Measurements from ENCODE around the gene ADCY10. TPM values are rescaled to one million over a fixed set of nuclear protein-coding genes. Genes with fewer than 3 reads are reported as not detected.

ADCY10 gene
- total and polyA plus RNA-seq, 2 of the 4 experiments (the other 2 are of a cell fraction): under 0.01 to 0.03 TPM

- Histone ChIP-seq H2BK20ac (ENCODE audit: low read depth, low read length) (no peak overlapping the region), H3K4ac (ENCODE audit: low read depth, low read length) (no peak overlapping the region), H2AK5ac (ENCODE audit: low read depth, low read length) (no peak overlapping the region), H3K9me3 (ENCODE audit: control insufficient read depth, insufficient read depth, low read length) (no peaks in the 10 kb centered on the region), H3K18ac (ENCODE audit: low read depth, low read length) (no peak overlapping the region), H3K4me2 (ENCODE audit: low read depth, low read length) (no peak overlapping the region), H3K14ac (replicated peaks; ENCODE audit: low read depth, low read length) (no peak overlapping the region), H3K23ac (ENCODE audit: low read depth, low read length) (no peak overlapping the region), H3K4me3 (ENCODE audit: insufficient read depth, low read depth, low read length) (no peak overlapping the region), H3K79me1 (ENCODE audit: low read depth in 1 of 2, low read length in 2 of 2) (peaks cover 25 to 30% of the 10 kb centered on the region in 2 experiments), H3K9ac (ENCODE audit: low read depth, low read length) (no peak overlapping the region), H2BK15ac (ENCODE audit: low read depth, low read length) (no peak overlapping the region), H2BK120ac (ENCODE audit: low read depth, low read length) (no peak overlapping the region), H2BK5ac (ENCODE audit: low read depth, low read length, poor library complexity, severe bottlenecking) (no peak overlapping the region), H3K27me3 (ENCODE audit: control insufficient read depth, insufficient read depth, low read length) (no peaks in the 10 kb centered on the region), H2AK9ac (replicated peaks; ENCODE audit: low read depth, low read length, poor library complexity) (no peak overlapping the region), H4K20me1 (ENCODE audit: insufficient read depth, low read length) (peaks cover 4% of the 10 kb centered on the region; the same call in 1 of the 2 replicates), H4K5ac (ENCODE audit: low read depth, low read length) (no peak overlapping the region), H3K56ac (ENCODE audit: extremely low read depth, insufficient read depth, low read length) (no peak overlapping the region), H4K8ac (ENCODE audit: low read depth in 2 of 2, low read length in 2 of 2) (no peak overlapping the region), H3K4me1 (ENCODE audit: control insufficient read depth, insufficient read depth, low read length) (no peaks in the 10 kb centered on the region; the same call in 1 of the 2 replicates), H4K91ac (ENCODE audit: insufficient read depth, low read depth, low read length) (no peak overlapping the region), H3K27ac (ENCODE audit: insufficient read depth, low read length) (no peak overlapping the region), H3K9me1 (ENCODE audit: insufficient read depth, low read length) (peaks cover 8% of the 10 kb centered on the region), H2AFZ (replicated peaks; ENCODE audit: low read length, poor library complexity) (no peak overlapping the region), H3K36me3 (ENCODE audit: control insufficient read depth, insufficient read depth, low read length) (peaks cover 11% of the 10 kb centered on the region)
- no CpG with 5 or more reads among the region's 2 CpGs for WGBS, 2 experiments (ENCODE audit: extremely low coverage in 2 of 2, insufficient read length in 1 of 2)
- no TSS peak for BruUV-seq (replicated peaks)
- CTCF ChIA-PET: no interaction called here
- TF ChIP-seq USF2 (IDR thresholded peaks at IDR 0.05; ENCODE audit: low read depth, low read length) (no peak), POLR2A (IDR thresholded peaks at IDR 0.05; ENCODE audit: low read depth, low read length) (no peak)
- intact Hi-C loops (cut with micrococcal nuclease): no loop called here
- DNase-seq (no peak), ATAC-seq (ENCODE audit: low read depth) (no peak)
- POLR2A ChIA-PET (ENCODE audit: unreplicated experiment): no interaction called here
- in situ Hi-C loops (cut with MboI; ENCODE audit: low sequenced_read_pairs): no loop called here
- dilution Hi-C loops (cut with HindIII; ENCODE audit: low sequenced_read_pairs, unreplicated experiment): no loop called here
Observed at GRCh38 chr1:167781558-167781957, 132.4 kb downstream of the ADCY10 start.

Measured in IMR-90 (cell line).